Stromal cell of bone marrow (primary cell): ENCODE measurements around the gene SPATS2L.
"Not testable (repeated sequence)": the region's sequence is repeated elsewhere in the genome, so short reads cannot be mapped to it uniquely, and the experiment has no call there.

ENCODE experiments used
- DNase-seq: peaks from one replicate; pipeline ENCODE4 v3.0.0-alpha.2; 2012; ENCODE audit warnings: low read depth

SPATS2L gene

DNA sequence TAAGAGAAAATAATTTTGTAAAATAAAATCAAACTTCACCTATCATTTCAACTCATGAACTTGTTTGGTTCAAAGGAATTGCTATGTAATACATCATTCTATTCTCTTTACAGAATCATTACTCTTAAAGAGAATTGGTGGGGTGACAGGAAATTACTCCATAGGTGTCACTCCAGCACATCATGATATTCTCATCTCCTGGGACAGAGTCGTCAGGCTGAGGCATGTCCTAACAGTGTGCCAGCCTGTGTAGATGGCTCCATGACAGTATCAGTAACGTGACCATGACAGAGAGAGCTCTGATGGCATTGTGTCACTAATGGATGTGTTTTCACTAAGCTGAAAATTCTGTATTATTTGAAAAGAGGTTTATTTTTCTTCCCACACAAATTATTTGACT lies 13.9 kb downstream of the SPATS2L start:
- no peak for DNase-seq

DNA sequence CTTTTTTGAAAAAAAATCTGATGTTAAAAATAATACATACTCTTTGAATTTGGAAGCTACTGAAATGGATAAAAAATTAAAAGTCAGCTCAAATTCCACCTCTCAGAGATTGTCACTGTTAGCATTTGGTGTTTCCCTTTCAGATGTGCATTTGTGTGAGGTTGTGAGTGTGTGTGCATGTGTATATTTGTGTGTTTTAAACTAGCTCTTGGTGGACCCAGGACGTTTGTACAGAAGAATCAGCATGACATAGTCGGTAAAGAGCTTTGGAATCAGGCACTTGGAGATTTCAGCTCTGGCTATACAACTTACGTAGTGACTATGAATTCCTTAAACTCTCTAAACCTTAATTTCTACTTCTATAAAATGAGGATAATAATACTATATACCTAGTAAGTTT lies 14.5 kb downstream of the SPATS2L start:
- no peak for DNase-seq

DNA sequence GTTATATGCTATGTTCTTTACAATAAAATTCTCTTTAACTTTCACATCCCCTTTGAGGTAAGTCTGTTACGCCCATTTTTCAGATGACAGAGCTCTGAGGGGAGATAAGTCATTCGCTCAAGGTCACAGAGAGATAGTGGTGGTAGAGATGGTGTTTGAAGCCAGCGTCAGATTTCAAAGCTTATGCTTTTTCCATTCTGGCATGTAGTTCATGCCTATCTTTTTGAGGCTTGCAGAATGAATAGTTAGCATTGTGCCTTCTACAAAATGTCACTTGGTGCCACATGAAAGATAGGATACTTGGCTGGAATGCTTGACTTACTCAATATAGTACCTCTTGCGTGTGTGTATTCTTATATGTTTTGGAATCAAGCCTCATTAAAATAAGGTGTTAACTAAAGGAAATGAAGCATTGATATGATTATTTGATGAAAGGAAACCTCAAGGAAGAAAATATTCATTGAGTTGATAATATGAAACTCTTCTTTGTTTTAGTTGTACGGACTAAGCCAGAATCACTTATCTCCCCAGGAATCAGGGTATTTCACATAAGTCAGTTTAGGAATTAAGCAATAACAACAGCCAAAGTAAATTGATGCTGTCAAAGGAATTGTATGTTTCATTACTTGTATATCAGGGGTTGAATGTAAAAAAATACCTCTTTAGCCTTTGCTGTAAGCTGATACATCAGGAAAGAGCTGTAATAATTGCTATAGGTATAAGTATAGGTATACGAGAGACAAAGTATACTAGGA lies 15.5 kb downstream of the SPATS2L start:
- no peak for DNase-seq

DNA sequence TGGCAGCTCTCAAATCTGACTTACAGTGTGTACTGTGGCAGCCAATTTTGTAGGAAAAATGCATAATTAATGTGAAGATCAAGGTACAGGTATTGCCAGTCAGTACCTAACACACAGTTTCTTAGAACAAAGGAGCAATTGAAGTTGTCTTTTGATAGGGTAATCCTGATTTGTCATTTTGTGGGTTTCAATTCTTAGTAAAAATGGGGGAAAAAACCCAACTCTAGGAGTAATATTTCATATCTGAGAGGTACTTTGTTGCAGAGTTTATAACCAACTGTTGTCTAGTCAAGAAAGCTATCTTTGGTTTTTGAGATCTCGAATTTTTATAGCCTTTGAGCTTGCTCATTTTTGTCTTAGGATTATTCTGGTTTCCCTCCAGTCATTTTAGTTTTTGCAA lies 16.1 kb downstream of the SPATS2L start:
- DNase-seq = no peak

DNA sequence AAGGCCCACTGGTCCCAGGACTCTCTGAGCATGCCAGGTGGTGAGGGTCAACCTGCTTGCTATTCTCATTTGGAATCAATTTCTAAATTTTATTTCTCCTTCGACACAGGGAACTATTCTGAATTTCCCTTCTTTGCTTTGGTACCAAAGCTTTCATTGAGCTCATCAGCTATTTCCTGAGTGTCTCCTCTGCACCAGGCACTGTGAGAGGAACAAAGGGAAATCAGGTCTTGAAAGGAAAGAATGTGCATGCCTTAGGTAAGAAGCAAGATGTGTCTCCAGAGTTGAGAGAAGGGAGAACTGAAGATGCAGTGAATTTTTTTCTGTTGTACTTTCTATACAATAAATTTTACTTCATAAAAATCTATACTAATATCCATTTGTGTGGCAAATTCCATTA lies 17.9 kb downstream of the SPATS2L start:
- DNase-seq = no peak

DNA sequence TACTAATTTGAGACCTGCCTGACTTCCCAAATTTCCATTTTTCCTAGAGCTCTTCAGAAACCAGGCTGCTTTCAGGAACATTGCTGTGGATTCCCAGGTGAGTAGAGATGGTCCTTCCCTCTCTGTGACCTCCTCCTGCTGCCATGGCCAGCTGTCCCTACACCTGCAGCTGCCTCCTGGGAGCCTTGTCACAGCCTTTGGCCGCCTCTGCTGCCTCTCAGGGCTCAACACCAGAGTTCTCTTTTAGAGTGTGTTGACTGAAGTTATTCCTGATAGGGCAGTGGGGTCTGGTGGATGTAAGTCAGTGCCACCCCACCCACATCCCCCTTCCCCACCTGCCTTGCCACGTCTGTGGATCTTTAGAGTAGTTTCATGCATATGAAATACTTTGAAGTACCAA lies 22.9 kb downstream of the SPATS2L start:
- no peak for DNase-seq

DNA sequence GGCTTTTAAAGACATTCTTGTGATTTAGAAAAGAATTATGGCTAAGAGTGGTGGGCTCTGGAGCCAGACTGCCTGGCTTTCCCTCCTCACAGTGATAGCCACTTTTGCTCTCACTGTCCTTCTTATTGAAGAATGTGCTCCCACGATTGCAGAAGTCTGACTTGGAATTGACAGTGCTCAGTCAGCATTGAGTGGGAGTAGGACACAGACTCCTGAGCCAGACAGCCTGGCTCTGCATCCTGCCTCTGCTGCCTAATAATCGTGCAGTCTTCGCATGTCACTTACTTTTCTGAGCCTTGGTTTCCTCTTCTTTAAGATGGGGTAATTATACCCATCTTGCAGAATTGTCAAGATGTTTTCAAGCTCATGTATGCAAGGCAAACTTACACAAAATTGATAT lies 23.3 kb downstream of the SPATS2L start:
- no peak for DNase-seq

DNA sequence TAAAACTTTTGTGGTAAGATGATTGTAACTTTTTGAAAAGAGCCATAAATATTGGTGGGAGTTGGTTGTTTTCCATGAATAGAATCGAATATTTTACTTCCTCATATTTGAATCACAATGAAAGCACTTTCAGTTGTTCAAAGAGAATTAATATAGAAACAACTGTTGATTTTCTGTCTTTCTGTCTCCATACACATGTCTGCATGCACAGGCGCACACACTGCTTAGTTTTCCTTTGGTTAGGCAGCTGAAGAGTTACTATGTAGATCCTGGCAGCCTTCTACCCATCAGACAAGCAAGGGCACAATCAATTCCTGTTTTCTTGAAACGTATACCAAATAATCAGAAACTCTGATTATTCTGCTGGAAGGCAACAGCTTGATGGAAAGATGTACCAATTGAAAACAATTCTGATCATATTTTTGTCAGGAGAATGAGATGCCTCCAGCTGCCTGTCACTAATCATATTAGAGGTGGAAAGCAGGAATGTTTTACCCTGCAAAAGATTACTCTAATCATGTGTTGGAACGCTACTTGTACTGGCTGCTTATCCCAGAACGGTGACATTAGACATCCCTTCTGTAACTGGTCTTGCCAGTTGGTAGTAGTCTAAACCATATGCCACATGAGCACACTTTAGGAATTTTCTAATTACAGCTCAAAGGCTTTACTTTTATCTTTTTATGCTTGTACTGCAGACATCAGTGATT lies 24.0 kb downstream of the SPATS2L start:
- DNase-seq = no peak

DNA sequence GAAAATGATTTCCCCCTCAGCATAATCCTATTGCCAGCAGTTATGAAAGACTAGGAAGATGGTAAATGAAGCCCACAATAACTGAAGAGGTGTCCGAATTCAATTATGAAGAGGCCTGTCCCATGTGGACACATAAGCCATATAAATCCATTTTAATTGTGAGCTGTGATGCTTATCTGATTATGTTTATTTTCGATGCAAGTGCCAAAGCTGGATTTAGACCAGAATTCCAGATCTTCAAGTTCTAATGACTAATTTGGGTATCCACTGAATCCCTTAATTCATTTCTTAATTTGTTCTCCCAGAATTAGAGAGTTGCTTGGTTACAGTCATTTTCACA lies 24.5 kb downstream of the SPATS2L start:
- DNase-seq = no peak

DNA sequence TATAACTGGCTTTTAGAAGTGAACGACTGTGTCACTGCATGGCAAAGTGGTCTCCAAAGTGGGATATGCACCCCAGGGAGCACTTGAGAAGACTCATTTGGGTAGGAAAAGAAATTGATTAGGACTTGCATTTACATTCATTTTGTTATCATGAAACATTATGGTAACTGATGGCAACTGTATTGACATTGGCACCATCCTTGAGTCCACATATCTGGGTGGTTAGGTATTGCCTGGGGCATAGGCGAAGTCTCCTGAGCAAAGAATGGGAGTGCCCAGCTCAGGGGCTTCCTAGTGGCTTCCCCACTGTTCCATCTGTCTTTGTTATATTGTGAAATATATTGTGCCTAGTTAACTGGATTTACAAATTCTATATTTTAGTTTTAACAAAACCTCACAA lies 29.2 kb downstream of the SPATS2L start:
- no peak for DNase-seq

DNA sequence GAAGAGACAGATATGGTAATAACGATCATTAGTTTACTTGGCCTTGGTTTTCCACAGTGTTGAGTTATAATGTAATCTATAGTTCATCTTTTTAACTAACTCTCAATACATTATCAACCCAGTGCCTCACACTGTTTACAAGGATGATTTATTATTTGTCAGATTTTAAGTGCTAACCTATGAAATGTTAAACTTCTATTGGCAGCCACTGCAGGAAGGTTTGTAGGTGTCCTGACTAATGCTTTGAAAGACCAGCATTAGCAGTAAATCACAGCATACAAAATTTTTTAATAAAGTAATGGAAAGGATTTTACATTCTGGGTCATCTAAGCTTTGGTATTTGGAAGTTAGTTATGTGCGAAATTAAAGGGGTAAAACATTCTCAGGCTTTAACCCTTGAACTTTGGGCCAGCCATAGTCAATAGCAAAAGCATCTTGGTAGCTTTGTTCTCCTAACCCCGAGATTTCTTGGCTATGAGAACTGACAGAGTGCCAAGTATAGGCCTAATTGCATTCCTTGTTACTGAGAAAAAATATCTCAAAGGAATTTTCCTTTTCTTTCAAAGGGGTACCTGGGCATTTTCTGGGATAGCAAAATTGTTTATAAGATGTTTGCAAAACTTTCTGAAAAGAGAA lies 30.6 kb downstream of the SPATS2L start:
- DNase-seq = no peak

DNA sequence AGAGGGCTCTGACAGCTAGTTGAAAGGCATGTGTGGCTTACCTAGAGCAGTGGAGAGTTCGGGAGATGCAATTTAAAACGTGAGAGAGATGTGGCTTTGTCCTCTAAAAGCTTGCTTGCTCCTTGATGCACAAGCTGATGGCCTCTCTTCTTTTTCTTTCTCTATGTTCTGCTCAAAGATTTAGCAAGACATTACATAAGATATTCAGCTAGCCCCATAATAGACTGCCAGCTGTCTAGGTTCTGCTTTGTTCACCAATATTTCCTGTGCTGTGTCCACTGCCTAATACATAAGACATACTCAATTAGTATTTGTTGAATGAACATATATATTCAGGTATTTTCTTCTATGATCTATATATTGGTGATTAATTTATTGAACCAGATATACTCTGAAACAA lies 31.1 kb downstream of the SPATS2L start:
- DNase-seq = no peak

DNA sequence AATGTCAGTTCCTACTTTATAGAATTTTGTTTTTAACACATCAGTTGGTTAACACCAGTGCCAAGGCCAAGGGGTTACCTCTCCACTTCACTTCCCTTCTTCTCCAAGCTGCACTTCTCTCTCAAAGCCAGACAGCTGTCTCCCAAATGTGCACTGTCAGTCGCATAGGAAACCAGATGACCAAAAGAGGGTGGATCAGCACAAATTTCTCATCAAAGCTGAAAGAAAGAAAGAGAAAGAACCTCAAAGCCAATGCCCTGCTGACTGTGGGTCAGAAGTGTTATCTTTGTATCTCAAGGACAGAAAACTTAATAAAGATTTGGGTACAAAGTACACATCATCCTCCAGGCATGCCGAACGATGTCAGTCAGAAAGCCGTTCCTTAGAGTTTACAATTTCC lies 32.2 kb downstream of the SPATS2L start:
- no peak for DNase-seq

DNA sequence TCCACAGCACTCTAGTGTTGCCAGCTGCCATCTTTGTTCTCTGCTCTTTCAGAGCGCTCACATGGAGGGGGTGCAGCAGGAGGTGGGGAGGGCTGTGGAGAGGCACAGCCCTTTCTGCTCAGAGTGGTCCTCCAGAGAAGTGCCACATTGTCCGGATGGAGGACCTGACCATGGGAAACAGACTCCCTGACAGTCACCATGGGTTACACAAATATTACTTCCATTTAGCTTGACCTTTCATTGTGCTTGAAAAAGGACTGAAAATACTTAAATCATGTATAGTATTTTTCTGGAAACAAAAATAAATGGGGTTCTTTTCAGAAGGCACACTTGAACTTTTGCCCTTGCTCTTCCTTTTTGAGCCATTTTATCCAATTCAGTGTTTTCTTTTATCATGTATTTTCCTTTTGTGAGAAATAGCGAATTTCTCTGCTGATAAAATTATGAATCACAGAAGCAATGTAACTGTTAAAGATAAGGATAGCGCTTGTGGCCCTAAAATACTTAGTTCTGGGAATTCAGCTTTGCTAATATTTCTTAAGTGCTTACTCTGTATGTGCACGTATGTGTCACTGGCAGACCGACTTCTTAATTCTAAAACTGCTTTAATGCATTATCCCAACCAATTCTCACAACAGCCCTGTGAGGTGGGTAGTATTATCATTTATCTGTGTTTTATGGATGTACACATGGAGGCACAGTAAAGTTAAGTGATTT lies 34.2 kb downstream of the SPATS2L start:
- DNase-seq = no peak

DNA sequence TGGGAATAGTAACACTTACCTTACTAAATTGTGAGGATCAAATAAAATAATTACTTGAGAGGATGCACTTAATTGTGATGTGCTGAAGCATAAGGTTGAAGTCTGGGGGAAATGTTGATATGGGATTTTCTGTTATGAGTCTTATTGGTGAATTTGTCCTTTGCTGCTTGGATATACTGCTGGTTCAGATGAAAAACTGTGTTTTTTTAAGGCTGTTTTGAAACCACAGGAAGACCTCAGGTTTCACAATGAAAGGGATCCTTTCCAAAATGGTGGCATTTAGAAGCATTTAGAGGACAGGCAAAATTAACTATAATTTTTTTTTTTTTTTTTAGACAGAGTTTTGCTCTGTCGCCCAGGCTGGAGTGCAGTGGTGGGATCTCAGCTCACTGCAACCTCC lies 34.9 kb downstream of the SPATS2L start:
- DNase-seq = no peak

DNA sequence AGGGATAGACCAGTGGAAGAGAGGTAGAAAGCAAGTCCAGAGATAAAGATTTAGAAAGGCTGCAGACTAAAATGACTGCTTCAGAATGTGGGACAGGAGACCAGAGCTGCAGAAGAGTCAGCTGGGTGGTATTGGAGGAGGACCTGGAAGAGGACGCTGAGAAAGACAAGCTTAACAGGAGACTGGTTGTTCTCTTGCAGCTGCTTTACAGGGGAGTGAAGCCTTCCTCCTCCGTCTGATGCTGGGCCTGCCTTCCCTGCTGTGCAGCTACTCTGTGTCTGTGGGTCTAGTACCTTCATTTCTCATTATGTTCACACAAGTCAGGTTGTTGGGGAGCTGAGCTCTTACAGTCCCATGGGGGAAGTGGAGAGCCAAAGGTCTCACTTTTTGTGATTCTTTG lies 35.7 kb downstream of the SPATS2L start:
- DNase-seq = no peak

DNA sequence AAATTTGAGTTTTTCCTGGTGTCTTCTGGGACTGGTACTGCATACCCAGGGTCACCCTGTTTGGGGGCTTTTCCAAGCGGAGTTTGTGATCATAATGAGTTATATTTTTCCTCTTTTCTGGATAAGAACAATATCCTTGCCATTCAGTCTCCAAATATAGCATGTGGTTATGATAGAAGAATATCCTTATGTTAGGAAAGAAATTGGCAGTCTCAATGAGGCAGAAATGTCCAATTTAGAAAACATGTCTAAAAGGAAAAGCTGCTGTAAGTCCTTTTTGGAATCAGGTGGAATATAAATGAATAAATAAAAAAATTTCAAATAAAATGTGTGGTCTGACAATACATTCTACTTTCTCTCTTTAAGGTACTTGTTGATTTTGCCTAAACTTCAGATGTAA lies 36.2 kb downstream of the SPATS2L start:
- no peak for DNase-seq

DNA sequence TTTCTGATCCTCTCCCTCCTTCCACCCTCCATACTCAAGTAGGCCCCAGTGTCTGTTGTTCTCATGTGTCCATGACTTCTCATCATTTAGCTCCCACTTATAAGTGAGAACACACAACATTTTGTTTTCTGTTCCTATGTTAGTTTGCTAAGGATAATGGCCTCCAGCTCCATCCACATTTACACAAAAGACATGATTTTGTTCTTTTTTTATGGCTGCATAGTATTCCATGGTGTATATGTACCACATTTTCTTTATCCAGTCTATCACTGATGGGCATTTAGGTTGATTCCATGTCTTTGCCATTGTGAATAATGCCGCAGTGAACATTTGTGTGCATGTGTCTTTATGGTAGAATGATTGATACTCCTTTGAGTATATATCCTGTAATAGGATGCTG lies 37.7 kb downstream of the SPATS2L start:
- DNase-seq = not testable (repeated sequence)

DNA sequence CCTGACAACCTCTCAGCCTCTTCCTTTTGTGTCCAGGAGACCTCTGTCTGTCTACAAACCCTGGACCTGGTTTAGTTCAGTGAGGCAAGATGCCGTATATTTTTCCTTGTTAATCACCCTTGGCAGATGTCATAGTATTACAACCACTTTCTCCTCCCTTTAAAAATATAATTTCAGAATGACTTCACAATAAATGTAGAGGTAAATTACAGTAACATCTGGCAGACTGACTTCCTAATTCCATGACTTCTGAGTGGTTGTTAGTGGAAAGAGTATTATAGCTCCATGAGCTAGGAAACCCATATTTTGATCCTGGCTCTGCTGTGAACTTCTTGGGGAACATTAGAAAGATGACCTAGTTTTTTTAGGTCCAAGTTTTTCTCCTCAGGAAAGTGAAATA lies 39.5 kb downstream of the SPATS2L start:
- no peak for DNase-seq

DNA sequence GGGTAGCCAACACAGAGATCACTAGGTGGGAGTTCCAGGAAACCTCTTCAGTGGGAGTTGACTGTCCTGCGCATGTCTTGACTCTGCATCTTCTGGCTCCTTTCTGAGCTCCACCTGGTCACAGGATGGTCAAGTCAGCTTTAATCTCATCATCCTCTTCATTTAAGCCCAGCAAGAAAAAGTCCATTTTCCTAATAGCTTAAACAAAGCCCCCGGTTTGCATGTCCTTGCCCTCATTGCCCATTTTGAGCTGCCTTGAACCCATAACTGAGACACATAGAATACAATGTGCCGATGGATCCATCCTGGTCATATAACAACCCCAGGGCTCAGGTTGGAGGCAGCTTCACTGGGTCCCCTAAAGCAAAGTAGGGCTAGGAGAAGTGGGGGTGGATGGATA lies 40.8 kb downstream of the SPATS2L start:
- DNase-seq = no peak

DNA sequence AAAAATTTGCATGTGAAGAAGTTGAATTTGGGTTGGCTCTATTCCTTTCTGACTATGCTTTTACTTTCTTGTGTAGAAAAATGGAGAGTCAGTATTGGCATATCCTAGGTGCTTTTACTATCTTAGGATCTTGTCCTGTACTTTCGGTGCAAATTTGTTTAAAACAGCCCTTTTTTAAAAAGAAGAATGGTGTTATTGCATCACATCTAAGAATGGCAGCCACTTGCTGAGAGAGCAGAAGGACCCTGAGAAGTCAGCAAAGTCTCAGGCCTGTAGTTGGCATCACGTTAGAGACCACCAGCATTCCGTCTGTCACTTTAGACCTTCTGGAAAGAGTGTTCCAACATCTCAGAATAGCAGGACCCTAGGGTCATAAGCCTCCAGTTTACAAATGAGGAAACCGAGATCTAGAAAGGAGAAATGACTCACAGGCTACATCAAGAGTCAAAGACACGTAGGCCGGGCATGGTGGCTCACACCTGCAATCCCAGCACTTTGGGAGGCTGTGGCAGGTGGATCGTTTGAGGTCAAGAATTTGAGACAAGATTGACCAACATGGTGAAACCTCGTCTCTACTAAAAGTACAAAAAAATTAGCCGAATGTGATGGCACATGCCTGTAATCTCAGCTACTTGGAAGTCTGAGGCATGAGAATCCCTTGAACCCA lies 42.5 kb downstream of the SPATS2L start:
- DNase-seq = no peak

DNA sequence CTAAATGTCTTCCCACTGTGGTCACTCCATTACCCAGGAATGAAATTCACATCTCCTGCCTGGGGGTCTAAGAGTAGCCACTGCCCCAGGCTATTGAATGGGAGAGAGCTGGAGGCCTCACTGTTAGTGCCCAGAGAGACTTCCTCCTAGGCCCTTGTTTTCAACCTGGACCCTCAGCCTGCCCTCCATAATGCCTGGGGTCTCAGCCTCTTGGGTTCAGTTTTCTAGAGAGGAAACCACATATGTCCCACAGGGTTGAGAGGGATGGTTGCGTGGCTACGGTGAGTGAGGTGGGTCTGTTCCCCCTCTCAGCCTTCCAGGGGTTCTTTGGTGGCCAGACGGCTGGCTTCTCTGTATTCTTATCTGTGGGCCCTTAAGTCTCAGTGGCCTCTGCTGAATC lies 43.4 kb downstream of the SPATS2L start:
- DNase-seq = no peak
